Keratinocyte (primary cell): Measurements from ENCODE around the gene PTPA. TPM values are rescaled to one million over a fixed set of nuclear protein-coding genes. Genes with fewer than 3 reads are reported as not detected.

Source experiments
- DNase-seq: peaks from one replicate; pipeline ENCODE4 v3.0.0-alpha.2; 2011; ENCODE audit warnings: low read depth, missing footprints, low spot score
- FAIRE-seq: peaks from 2 replicates; lab custom pipeline; 2011; peaks lifted over from hg19 to GRCh38; lab: Jason Lieb, UNC
- H2AFZ ChIP-seq: 2 replicates; pipeline ENCODE4 v1.6.0; 2012; ENCODE audit warnings: low read length, control low read depth, inconsistent platforms; ENCODE audit not compliant: control insufficient read depth
- H3K27ac ChIP-seq: 2 replicates; pipeline ENCODE4 v1.5.1; 2011; ENCODE audit warnings: low read length; ENCODE audit not compliant: control insufficient read depth, insufficient read depth
- H3K27me3 ChIP-seq: 3 replicates; pipeline ENCODE4 v1.6.0; 2011; ENCODE audit warnings: low read length; ENCODE audit not compliant: control insufficient read depth, insufficient read depth; ENCODE audit errors: extremely low read depth
- H3K36me3 ChIP-seq, 2 experiments: 2 replicates in 1 of 2; 3 replicates in 1 of 2; pipeline ENCODE4 v1.5.1; 2011; ENCODE audit warnings: low read length in 2 of 2, mild to moderate bottlenecking in 1 of 2; ENCODE audit not compliant: control insufficient read depth in 2 of 2, insufficient read depth in 2 of 2; ENCODE audit errors: extremely low read depth in 1 of 2
- H3K4me1 ChIP-seq: 3 replicates; pipeline ENCODE4 v1.5.1; 2011; ENCODE audit warnings: low read length; ENCODE audit not compliant: control insufficient read depth, insufficient read depth; ENCODE audit errors: extremely low read depth
- H3K4me2 ChIP-seq: 3 replicates; pipeline ENCODE4 v1.6.0; 2011; ENCODE audit warnings: low read depth, low read length; ENCODE audit not compliant: control insufficient read depth, insufficient read depth; ENCODE audit errors: extremely low read depth
- H3K4me3 ChIP-seq, 3 experiments: fragments of 200-600 bp in 1 of 3; sonication (generic) in 1 of 3; 2 replicates in 2 of 3; 3 replicates in 1 of 3; pipeline ENCODE4 v1.5.1; 2011 to 2016; ENCODE audit warnings: low read length in 3 of 3, mild to moderate bottlenecking in 3 of 3, control low read depth in 2 of 3, inconsistent platforms in 1 of 3, low read depth in 1 of 3, mixed read lengths in 1 of 3, mixed run types in 1 of 3, moderate library complexity in 1 of 3; ENCODE audit not compliant: control insufficient read depth in 2 of 3, insufficient read depth in 2 of 3; ENCODE audit errors: extremely low read depth in 1 of 3
- H3K79me2 ChIP-seq: 2 replicates; pipeline ENCODE4 v1.6.0; 2012; ENCODE audit warnings: low read length; ENCODE audit not compliant: control insufficient read depth, insufficient read depth
- H3K9ac ChIP-seq: 3 replicates; pipeline ENCODE4 v1.6.0; 2011; ENCODE audit warnings: low read length; ENCODE audit not compliant: control insufficient read depth, insufficient read depth; ENCODE audit errors: extremely low read depth
- H3K9me1 ChIP-seq: 3 replicates; pipeline ENCODE4 v1.6.0; 2011; ENCODE audit warnings: low read length; ENCODE audit not compliant: control insufficient read depth, insufficient read depth; ENCODE audit errors: extremely low read depth
- H3K9me3 ChIP-seq: 2 replicates; pipeline ENCODE4 v1.5.1; 2012; ENCODE audit warnings: low read depth, low read length; ENCODE audit not compliant: control insufficient read depth
- H4K20me1 ChIP-seq: 3 replicates; pipeline ENCODE4 v1.6.0; 2011; ENCODE audit warnings: low read length; ENCODE audit not compliant: control insufficient read depth, insufficient read depth; ENCODE audit errors: extremely low read depth
- CTCF ChIP-seq, 3 experiments: IDR thresholded peaks in 1 of 3; conservative IDR thresholded peaks in 1 of 3; optimal IDR thresholded peaks in 1 of 3; 2 replicates in 2 of 3; 3 replicates in 1 of 3; pipeline versions ENCODE3 to v1.5.1; 2011; ENCODE audit warnings: low read length in 3 of 3, mild to moderate bottlenecking in 3 of 3, moderate library complexity in 2 of 3, control low read depth in 1 of 3, inconsistent platforms in 1 of 3; ENCODE audit not compliant: insufficient read depth in 2 of 3; ENCODE audit errors: extremely low read depth in 1 of 3
- EZH2 ChIP-seq: IDR thresholded peaks from one replicate; pipeline ENCODE4 v1.6.1; 2012; ENCODE audit warnings: inconsistent platforms, mild to moderate bottlenecking, low read length, moderate library complexity
- dilution Hi-C: fragments of 300-500 bp; cut with MboI; formaldehyde crosslinking; loops from one replicate; pipeline ENCODE4 v1.7.0; 2020; ENCODE audit warnings: low sequenced_read_pairs; ENCODE audit not compliant: extremely low pct_ligation_motif_present
- polyA plus RNA-seq, 5 experiments: library from polyadenylated mRNA; depleted of rRNA in 3 of 5; stranded (reverse) in 3 of 5; stranded (forward) in 1 of 5; unstranded in 1 of 5; fragments of >200 nt; gene quantifications; 1 replicate in 1 of 5; 2 replicates in 3 of 5; 3 replicates in 1 of 5; pipeline versions ENCODE4 v1.2.1 to v1.2.3, GENCODE V29; 2011 to 2012; ENCODE audit warnings: missing spikeins in 2 of 5, low read depth in 1 of 5, low replicate concordance in 1 of 5

Gene PTPA
- polyA plus RNA-seq, 1 donor (not counting 4 experiments of a cell fraction or from before 2014, with no cell fraction given): 98.0 TPM

- Histone ChIP-seq H3K36me3 (peaks cover 15 to 24% of the 10 kb centered on the region in 2 experiments), H3K4me1 (peaks cover 48% of the 10 kb centered on the region), H3K9me3 (no peaks in the 10 kb centered on the region), H3K4me2 (peak overlapping the region; percentile 88), H3K9ac (peak overlapping the region; percentile 97), H3K79me2 (peaks cover 6% of the 10 kb centered on the region), H2AFZ (no peak overlapping the region), H3K27me3 (no peaks in the 10 kb centered on the region), H3K9me1 (peaks cover 2% of the 10 kb centered on the region), H3K27ac (peak overlapping the region; percentile 99), H4K20me1 (no peaks in the 10 kb centered on the region), H3K4me3 (peak overlapping the region; percentile 22 to 41 (median 31))
- peak; percentile 89 for FAIRE-seq
- dilution Hi-C loops: no loop called here
- DNase-seq: peak; percentile 76
- peak in 2 of 3 experiments; percentile 74 to 85 for TF ChIP-seq CTCF (optimal IDR thresholded peaks at IDR 0.05 in 1 of 3, IDR thresholded peaks at IDR 0.05 in 1 of 3, conservative IDR thresholded peaks at IDR 0.05 in 1 of 3; ENCODE audit: extremely low read depth in 1 of 3, insufficient read depth in 2 of 3, low read length in 3 of 3)
- no peak for TF ChIP-seq EZH2
Observed at GRCh38 chr9:129139233-129139992, 28.2 kb downstream of the PTPA start.

- H3K4me3 ChIP-seq: peak overlapping the region; percentile 31 to 62 (median 58)
- H3K9ac ChIP-seq: peak overlapping the region; percentile 97
- H3K27ac ChIP-seq: peak overlapping the region; percentile 99
- TF ChIP-seq EZH2 (no peak), CTCF (optimal IDR thresholded peaks at IDR 0.05 in 1 of 3, IDR thresholded peaks at IDR 0.05 in 1 of 3, conservative IDR thresholded peaks at IDR 0.05 in 1 of 3; ENCODE audit: extremely low read depth in 1 of 3, insufficient read depth in 2 of 3, low read length in 3 of 3) (no peak)
- no peaks in the 10 kb centered on the region for H3K27me3 ChIP-seq
- H3K36me3 ChIP-seq: peaks cover 15 to 24% of the 10 kb centered on the region in 2 experiments
- dilution Hi-C loops: no loop called here
- H2AFZ ChIP-seq: no peak overlapping the region
- DNase-seq: peak; percentile 89
- peaks cover 2% of the 10 kb centered on the region for H3K9me1 ChIP-seq
- no peaks in the 10 kb centered on the region for H3K9me3 ChIP-seq
- FAIRE-seq: peak; percentile 87
- H4K20me1 ChIP-seq: no peaks in the 10 kb centered on the region
- H3K4me1 ChIP-seq: peaks cover 48% of the 10 kb centered on the region
- peaks cover 6% of the 10 kb centered on the region for H3K79me2 ChIP-seq
- peak overlapping the region; percentile 88 for H3K4me2 ChIP-seq
Observed at GRCh38 chr9:129139993-129140396, 28.8 kb downstream of the PTPA start.
